ENCODE measurements around the gene BCL2.
"Not testable (repeated sequence)": the region's sequence is repeated elsewhere in the genome, so short reads cannot be mapped to it uniquely, and the experiment has no call there.

Gene BCL2

DNA sequence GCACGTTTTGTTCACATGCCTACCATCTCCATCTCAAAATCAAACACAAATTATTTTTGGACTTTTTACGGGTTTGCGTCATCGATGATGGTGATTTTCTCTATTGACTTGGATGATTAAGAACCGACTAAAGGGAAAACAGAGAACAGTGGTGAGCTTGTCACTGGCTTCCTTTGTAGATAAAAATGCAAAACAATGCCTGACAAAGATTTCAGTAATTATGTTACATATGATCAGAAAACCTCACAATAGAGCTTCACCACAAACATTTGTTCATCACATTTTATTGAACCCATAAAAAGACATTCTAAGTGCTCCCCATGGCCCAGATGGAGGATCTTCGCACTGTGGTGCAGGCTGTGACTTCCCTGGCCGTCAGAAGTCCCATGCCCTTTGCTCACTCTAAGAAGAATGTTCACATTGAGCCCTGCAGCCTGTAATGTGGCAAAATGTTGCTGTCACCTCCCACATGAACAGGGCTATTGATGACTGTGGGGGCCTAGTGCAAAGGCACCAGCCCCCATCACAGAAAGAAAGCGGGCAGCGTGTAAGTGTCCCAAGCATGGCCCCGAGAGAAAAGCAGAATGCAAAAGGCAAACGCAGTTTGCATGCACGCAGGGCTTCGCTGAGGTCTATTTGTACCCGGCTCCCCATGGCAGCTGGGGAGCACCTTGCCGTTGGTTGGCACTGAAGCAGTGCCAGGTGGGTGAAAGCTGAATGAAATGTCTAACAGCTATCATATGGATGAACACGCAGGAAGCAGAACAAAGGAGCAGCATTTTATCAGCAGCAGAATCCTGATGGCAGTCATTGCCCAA lies 60.6 kb downstream of the BCL2 start:
- no peak for DNase-seq (ENCODE audit: low read depth)

DNA sequence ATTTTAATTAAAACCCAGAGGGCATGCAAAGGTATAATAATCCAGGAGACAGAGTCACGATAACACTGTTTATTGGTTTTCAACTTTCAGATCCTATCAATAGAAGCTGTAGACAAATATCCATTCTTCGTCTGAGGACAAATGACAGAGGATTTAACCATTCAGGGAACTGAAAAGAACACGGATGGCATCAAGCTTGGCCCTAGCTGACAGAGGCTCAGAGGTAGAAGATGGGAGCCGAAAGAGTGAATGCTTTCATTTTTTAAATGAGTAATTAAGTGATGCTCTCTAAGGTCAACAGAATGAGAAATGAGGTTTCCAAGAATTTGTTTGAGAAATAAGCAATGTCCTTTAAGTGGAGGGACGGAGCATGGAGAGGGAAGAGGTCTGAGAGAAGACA lies 62.1 kb downstream of the BCL2 start:
- DNase-seq (ENCODE audit: low read depth): no peak

DNA sequence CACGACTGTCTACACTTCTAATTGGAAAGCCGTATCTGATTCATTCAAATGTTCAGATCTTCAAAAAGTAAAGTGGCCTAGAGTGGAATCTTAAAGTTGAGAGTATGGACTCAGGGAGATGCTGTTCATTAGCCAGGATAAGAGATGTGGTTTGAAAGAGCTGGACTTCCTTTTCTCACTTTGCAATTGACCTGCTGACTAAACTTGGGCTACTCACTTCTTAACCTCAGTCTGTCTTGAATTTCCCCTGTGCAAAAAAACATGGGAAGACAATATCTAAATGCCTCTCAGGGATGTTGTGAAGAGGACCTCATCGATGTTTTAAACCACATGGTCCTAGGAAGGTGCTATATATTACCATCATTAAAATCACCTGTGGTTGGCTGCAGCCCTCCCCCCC lies 64.1 kb downstream of the BCL2 start:
- no peak for DNase-seq (ENCODE audit: low read depth)

DNA sequence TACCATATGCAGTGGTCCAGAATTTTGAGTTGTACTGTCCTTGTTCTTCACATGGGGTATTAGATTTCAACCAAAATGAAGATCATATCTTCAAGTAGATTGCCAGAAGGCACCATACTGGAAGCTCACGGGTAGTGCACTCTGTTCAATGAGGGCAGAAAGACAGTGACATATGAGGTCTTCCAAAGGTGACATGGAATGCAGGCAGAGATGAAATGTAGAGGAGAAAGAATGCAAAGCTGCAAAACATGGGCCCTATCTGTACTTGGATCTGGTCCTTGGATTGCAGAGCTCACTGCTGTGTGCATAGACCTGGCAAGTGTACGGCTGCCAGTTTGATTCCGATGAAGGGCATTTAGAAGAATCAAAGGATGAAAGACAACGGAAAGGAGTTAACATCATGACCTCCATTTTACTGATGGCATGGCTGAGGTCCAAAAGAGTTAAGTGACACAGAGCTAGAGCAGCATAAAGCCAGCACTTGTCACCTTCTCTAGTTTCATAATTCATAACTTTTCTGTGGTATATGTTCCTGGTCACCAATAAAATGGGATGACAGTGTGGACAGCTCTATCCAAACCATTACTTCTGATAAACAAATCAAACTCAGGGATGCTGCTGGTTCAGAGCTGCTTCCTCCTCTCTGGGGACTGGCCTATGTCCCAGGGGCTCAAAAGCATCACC lies 64.7 kb downstream of the BCL2 start:
- no peak for DNase-seq (ENCODE audit: low read depth)

DNA sequence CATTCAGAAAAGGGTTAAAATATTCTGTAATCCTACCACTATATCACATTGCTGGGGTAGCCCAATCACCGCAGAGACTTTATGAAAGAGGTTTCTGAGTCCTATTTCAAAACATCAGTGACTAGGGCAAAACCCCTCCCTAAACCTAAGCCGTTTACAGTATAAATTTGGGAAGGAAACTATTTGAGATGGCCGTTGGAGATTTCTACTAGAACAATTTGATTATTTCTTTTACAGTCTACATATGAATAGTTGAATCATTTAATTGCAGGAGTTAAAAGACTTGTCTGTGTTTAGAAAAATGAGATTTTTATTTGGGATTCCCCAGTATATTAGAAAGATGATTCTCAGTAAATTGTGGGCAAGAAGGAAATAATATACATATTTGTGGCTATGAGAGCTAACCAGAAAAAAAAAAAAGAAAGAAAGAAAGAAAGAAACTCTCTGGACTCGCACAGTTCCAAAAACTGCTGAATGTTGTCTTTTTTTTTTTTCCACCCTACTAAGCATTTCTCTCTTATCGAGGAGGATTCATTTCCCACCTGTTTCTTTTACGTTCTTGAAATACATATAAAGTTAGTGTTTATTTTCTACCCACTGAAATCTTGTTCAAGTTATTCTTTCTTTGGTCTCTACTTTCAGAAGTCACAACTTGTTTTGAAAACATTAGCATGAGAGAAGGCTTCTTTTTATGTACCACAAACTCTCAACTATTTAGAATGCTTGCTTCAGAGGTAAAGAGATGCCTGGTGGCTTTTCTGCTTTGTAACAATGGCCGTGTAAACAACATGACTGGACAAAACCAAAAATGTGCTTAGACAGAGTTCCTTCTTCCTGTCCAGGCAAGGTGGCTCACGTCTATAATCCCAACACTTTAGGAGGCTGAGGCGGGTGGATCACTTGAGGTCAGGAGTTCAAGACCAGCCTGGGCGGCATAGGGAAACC lies 65.9 kb downstream of the BCL2 start:
- peak; percentile 49 for DNase-seq (ENCODE audit: low read depth)

DNA sequence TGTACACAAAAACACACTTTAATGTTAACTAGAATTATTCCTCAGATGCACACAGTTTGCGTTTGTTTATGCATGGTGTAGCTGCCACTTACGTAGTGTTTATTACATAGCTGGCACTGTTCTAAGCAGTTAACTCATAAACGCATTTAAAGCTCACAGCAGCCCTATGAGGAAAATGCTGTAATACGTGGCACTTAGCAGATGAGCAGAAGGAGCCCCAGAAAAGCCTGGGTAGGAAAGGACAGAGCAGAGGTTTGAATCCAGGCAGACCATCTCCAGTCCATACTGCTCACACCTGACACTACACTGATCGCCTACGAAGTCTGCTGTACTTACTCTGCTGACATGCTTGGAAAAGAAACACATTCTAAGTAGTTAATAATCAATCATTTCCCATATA lies 66.6 kb downstream of the BCL2 start:
- no peak for DNase-seq (ENCODE audit: low read depth)

DNA sequence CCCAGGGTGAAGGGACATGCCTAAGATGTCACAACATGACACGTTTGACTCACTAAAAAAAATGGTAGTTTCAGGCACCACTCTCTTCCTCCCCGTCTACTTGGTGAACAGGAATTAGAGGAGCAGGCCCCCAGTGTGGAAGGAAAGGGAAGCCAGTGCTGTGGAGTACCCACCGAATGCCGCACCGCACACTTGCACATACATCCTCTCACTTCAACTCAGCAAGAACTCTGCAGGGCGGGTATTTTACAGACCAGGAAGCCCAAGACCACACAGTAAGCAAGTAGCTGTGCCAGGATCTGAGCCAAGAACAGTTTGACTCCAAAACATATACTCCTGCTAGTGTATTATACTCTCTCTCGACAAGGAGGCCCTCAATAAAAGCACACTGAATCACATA lies 69.8 kb downstream of the BCL2 start:
- DNase-seq (ENCODE audit: low read depth): no peak

DNA sequence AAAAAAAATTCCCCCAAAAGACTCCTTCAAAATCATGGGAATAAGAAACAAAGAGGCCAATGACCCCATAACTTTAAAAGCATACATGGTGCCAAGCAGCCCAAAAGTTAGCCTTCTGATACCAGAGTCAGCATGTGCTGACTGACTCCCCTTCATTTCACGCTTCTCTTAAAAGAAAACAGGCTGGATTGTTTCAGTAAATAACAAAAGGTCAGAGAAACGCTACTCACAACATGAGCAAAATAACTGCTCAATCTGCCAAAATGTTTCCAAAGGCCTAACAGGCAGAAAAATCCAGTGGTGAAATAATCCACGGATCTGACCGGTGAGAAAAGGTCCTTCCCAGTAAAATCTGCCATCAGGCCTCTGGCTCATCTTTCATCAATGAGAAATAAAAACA lies 71.6 kb downstream of the BCL2 start:
- no peak for DNase-seq (ENCODE audit: low read depth)

DNA sequence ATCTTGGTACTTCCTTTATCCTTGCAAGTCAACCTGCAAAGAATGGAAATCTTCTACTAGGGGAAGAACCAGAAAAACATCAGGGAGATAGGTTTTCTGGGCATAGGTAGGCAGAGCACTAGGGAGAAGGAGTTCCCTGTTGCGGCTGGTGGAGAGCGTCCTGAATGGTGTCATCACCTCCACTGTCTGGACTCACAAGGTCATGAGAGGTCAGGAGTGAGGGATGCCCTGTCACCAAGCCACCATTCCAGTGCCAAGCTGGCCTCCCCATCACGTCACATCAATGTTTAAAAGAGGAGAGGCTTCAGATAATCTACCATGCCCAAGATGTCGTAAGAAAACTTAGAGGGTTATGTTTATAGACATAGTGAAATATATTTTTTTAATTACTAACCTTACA lies 72.1 kb downstream of the BCL2 start:
- DNase-seq (ENCODE audit: low read depth): no peak

DNA sequence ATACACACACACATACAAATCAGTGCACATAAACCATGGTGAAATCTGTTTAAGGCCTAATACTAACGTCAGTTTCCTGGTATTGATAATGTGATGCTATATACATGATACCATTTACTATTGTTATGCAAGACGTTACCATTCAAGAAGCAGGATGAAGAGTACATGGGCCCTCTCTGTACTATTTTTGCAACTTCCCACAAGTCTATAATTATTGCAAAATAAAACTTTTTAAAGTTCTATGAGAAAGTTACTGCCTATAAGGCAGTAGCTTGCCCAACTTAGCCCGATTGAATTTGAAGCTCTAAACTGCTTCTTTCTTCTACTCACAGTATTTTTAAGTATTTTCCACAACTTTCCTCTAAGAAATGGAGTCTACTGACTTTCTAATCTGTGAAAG lies 74.0 kb downstream of the BCL2 start:
- DNase-seq (ENCODE audit: low read depth): no peak

DNA sequence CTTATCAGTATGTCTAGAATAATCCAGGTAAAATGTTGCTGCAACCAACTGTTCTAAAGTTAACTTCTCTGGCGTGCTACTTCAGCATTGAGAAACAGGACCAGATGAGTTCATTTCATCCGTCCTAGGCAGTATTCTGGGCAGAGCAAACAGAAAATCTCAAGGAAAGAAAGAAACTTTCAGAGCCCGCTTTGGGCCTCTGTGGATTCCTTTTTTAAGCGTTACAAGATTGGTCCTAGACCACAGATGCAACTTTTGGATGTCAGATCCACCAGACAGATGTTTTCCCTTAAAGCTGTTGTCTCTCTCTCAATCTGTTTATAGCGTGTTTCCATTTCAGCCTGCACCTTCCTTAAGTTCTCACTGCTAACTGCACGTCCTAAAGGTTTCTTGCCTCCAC lies 75.0 kb downstream of the BCL2 start:
- no peak for DNase-seq (ENCODE audit: low read depth)

DNA sequence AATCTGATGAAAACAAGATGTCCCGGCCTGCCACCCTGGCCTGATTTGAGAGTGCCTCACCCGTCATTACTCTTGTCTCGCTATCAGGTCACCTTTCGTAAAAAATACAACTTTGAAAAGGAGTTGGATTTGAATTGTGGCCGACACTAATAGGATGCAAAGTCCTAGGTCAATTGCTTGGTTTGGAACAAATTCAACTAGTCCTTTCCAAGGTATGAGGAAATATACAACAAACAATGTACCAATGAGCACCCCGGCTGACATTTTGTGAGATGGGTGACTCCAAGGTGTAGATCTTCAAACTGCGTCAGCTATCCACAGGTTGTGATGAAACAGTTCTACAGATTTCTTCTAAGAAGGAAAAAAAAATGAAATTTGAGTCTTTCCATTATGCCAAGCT lies 77.8 kb downstream of the BCL2 start:
- DNase-seq (ENCODE audit: low read depth): no peak

DNA sequence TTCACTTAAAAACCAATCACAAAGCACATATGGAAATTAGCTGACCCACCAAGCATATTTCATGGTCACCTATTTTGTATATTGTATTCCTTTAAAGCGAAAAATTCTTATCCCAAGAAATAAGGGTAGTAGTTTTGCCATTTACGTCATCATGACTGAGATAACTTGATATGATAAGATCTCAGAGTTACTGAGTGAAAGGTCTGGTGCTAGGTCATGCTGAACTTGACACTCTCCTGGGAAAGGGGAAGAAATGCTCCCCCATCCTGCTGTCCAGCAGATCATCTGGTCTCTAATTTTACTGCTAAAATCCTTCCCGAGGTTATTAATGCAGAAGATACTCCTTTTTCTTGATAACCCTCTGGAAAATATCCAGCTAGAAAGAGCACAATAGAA lies 78.3 kb downstream of the BCL2 start:
- DNase-seq (ENCODE audit: low read depth): no peak

DNA sequence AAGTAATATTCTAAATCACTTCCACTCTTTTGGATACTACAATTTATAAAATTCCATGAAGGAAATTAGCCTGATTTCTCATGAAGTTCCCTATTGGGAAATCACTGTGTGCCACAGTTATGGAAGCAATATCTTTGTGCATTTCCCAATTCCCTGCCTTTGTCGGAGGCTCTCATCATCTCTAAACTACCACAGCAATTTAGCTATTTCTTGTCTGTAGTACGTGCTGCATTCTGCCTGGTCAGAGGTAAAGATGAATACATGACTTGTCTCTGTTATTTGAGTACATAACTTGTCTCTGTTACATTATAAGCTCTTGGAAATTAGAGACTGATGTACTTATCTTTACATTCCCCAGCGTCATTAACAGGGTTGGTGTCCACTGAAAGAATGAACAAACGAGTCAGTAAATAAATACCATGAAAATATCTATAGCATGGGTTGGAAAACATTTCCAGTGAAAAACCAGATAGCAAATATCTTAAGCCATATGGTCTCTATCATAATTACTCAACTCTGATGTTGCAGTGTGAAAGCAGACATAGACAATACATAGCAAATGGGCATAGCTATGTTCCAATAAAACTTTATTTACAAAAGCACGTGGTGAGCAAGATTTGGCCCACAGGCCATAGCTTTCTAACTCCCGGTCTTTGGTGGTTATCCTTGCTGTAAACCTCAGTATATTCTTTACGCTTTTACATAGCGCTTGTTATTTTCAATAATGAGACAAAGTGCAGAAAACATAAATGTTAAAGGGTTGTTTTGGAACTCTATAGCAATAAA lies 78.8 kb downstream of the BCL2 start:
- no peak for DNase-seq (ENCODE audit: low read depth)

DNA sequence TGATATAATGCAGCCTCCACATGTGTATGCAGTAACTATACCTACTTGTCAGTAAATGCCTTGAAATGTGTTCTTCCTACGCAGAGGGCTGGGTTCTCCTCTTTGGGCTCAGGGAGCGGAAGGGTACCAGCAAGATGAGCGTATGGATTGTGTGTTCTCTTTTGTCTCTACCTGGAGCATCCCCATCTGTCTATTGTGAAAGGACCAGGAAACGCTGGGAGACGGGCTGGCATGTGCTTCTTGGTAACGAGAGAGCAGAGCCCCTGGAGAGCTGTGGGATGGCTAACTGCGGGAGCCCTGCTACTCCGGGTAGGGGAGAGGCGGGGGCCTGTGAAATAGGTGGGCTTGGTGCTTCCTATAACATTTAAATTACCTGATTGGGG lies 80.9 kb downstream of the BCL2 start:
- no peak for DNase-seq (ENCODE audit: low read depth)

DNA sequence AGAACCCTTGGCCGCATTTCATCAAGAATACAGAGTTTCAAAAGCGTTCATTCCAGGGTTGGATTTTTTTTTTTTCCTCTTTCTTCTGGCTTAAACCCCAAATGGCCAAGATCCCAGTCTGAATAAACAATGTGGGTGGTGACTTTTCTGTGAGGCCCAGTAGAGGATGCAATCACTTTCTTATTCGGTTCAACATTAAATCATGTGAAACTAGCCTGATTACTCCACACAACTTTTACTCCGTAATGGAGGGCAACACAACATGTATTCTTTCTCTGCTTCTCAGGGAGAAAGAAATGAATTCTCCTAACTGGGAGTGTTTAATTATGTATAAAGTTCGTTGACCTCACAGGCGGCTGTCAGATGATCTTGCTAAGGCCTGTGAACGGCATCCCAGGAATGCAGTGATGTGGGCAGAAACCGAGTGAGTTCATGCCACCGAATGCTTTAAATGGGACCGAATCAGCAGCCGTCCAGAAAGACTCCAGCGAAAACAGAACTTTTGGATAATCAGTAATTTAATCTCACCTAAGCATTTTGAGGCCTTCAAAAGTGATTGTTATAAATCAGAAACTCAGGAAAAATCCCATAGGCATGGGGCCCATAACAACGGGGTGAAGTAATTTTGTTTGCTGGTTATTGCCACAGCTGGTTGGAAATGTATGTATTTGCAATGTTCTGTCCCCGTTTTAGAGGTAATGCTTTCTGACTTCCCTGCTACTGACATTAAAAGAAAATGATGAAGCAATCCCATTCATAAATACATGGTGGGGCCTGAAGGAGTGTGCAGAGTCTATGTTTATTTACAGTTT lies 81.5 kb downstream of the BCL2 start:
- peak; percentile 90 for DNase-seq (ENCODE audit: low read depth)

DNA sequence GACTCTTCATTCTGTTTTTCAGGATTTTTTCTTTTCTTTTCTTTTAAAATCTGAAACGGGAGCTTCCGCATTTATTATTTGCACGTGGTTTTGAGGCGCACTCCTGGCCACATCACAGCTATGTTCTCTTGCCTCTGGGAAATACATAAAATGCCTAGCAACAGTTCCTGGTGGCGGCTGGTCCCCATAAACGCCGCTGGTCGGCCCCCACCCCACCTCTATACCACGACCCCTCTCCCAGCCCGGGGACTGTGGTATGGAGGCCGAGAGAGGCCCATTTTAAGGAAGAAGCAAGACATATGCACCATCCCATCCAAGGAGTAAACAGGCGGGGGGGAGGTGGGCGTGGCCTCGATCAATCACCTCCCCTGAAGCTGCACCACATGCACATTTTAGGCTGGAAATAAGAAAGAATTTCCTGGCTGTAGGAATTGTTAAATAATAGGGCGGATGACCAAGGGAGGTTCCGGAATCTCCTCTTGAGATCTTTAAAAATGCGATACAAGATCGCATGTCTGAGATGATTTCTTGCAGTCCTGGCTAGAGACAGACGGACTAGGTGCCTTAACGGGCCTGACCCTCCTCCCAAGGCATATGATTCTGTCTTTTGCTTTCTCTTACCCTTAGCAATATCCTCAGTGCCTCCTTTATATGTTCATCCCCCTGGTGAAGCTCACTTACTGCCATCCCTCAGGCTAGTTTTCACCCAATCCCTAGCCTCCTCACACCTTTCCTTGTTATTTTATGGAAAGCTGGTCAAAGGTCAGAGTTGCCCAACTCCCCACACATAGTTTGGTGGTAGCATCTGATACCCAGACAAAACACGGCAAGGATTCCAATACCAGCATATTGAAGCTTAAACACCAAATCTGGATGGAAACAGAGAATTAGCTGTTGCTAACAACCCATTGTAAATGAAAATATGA lies 82.4 kb downstream of the BCL2 start:
- peak; percentile 54 for DNase-seq (ENCODE audit: low read depth)

DNA sequence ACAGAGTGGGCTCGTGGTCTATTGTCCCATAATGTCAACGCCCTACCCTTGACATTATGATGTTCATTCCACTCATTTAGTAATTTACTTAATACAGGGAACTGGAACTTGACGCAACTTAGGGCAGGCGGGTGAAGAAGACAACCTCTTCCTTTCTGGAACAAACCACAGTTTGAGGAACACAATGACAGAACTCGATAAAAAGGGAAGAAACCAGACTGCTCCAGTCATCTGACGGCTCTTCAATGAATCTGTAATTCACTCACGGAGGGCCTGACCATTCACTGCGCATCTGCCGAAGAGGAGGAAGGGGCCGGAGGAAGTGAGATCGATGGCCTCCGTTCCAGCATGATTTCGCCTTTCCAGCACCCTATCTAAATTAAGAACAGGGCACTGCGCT lies 83.2 kb downstream of the BCL2 start:
- no peak for DNase-seq (ENCODE audit: low read depth)

DNA sequence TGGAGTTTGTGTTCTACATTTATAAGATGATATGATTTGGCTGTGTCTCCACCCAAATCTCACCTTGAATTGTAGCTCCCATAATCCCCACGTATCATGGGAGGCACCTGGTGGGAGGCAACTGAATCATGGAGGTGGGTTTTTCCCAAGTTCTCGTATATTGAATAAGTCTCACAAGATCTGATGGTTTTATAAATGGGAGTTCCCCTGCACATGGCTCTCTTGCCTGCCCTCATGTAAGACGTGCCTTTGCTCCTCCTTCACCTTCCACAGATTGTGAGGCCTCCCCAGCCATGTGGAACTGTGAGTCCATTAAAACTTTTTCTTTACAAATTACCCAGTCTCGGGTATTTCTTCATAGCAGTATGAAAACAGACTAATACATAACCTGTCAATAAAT lies 83.6 kb downstream of the BCL2 start:
- DNase-seq (ENCODE audit: low read depth): not testable (repeated sequence)

DNA sequence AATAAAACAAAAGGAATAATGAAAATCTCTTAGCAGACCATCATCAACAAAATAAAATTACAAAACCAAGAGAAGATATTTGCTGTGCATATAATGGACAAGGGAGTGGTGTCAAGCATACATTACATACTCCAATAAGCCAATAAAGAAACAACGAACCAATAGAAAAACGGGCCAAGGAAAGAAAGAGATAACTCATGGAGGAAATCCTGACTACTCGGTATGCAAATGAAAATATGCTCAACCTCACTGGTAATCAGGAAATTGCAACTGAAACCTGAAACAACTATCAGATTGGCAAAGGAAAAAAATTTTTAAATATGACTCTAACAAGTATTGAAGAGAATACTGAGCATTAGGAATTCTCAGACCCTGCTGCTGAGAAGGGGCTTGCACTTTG lies 84.7 kb downstream of the BCL2 start:
- DNase-seq (ENCODE audit: low read depth): no peak
